Gastroesophageal sphincter (tissue), 2 donors: ENCODE measurements around the gene TBATA.

Experiments
- POLR2A ChIP-seq, 2 donors: fragments of 450-650 bp; IDR thresholded peaks; one replicate each; pipeline ENCODE4 v1.6.1; 2017; ENCODE audit warnings: antibody characterized with exemption in 2 of 2, mild to moderate bottlenecking in 2 of 2, moderate library complexity in 1 of 2
- POLR2AphosphoS5 ChIP-seq: sonication (generic); formaldehyde crosslinking; IDR thresholded peaks from one replicate; pipeline ENCODE4 v1.6.1; 2017; ENCODE audit warnings: antibody characterized with exemption

GRCh38 chr10:70732569-70732968 is 52.6 kb downstream of the TBATA start:
- no peak for TF ChIP-seq POLR2A (IDR thresholded peaks at IDR 0.05)
- TF ChIP-seq POLR2AphosphoS5 = no peak
